Muscle layer of duodenum (tissue), 2 donors: ENCODE data around the gene GPR137B.
"Not testable (repeated sequence)": the region's sequence is repeated elsewhere in the genome, so short reads cannot be mapped to it uniquely, and the experiment has no call there.

ENCODE experiments used
- H3K27ac ChIP-seq: one replicate; pipeline ENCODE4 v1.7.0; 2013; ENCODE audit warnings: mild to moderate bottlenecking, low read length
- H3K27me3 ChIP-seq: one replicate; pipeline ENCODE4 v1.7.0; 2013; ENCODE audit warnings: low read depth, mild to moderate bottlenecking, control low read depth, low read length
- H3K36me3 ChIP-seq, 2 donors: one replicate each; pipeline ENCODE4 v1.7.0; 2013; ENCODE audit warnings: low read length in 2 of 2, control low read depth in 1 of 2, mild to moderate bottlenecking in 1 of 2; ENCODE audit not compliant: insufficient read depth in 2 of 2, control insufficient read depth in 1 of 2
- H3K4me1 ChIP-seq, 2 donors: one replicate each; pipeline ENCODE4 v1.7.0; 2013; ENCODE audit warnings: low read length in 2 of 2, mild to moderate bottlenecking in 2 of 2, control low read depth in 1 of 2, moderate library complexity in 1 of 2; ENCODE audit not compliant: insufficient read depth in 2 of 2, control insufficient read depth in 1 of 2
- H3K4me3 ChIP-seq, 2 donors: one replicate each; pipeline ENCODE4 v1.7.0; 2013; ENCODE audit warnings: low read length in 2 of 2, low read depth in 1 of 2, mild to moderate bottlenecking in 1 of 2
- H3K9me3 ChIP-seq, 2 donors: one replicate each; pipeline ENCODE4 v1.7.0; 2013; ENCODE audit warnings: low read length in 2 of 2, control low read depth in 1 of 2, mild to moderate bottlenecking in 1 of 2; ENCODE audit not compliant: control insufficient read depth in 1 of 2
- donor health status: healthy.

GPR137B gene

DNA sequence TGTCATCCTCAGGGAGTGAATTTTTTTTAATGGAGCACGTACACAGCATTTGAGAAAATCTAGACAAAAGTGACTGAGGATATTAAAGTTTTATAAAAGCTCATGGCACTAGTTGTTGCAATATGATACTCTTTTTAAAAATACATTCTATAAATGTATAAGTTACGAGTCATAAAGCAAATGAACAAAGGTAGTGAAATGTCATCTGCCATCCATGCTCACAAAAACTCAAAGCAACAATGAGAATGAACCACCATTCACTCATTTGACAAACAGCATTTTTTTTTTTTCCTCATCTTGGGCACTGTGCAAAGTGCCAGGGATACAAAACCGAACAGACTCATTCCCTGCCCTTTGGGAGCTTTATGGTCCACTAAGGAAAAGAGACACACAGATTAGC is 38.7 kb downstream of the GPR137B start:
- no peaks in the 10 kb centered on the region for H3K4me1 ChIP-seq
- peaks cover 14% of the 10 kb centered on the region in 2 donors for H3K36me3 ChIP-seq

DNA sequence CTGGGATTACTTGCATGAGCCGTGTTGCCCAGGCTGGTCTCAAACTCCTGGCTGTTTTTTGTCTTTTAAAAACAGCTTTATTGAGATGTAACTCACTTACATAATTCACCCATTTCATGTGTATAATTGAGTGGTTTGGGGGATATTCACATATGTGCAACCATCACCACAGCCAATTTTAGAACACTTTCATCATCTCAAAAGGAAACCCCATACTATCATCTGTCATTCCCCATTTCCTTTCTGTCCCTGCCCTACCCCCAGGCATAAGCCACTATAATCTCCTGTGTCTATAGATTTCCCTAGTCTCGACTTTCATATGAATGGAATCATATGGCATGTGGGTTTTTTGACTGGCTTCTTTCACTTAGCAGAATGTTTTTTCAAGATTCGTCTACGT is 43.3 kb downstream of the GPR137B start:
- Histone ChIP-seq H3K27me3 (no peaks in the 10 kb centered on the region), H3K9me3 (no peaks in the 10 kb centered on the region), H3K36me3 (peaks cover 8 to 14% of the 10 kb centered on the region in 2 donors), H3K27ac (no peak overlapping the region), H3K4me3 (no peak overlapping the region), H3K4me1 (no peaks in the 10 kb centered on the region)

More for the DNA sequence above, 38.7 kb downstream of the GPR137B start:
- H3K27ac ChIP-seq, result no peak overlapping the region
- H3K9me3 ChIP-seq, result no peaks in the 10 kb centered on the region
- H3K4me3 ChIP-seq, result no peak overlapping the region
- H3K27me3 ChIP-seq, result no peaks in the 10 kb centered on the region

DNA sequence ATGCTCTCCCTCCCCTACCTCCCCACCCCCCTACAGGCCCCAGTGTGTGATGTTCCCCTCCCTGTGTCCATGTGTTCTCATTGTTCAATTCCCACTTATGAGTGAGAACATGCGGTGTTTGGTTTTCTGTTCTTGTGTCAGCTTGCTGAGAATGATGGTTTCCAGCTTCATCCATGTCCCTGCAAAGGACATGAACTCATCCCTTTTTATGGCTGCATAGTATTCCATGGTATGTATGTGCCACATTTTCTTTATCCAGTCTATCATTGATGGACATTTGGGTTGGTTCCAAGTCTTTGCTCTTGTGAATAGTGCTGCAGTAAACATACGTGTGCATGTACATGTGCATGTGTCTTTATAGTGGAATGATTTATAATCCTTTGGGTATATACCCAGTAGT is 44.1 kb downstream of the GPR137B start:
- H3K36me3 ChIP-seq, result peaks cover 5 to 10% of the 10 kb centered on the region in 2 donors
- H3K4me3 ChIP-seq, result not testable (repeated sequence)

DNA sequence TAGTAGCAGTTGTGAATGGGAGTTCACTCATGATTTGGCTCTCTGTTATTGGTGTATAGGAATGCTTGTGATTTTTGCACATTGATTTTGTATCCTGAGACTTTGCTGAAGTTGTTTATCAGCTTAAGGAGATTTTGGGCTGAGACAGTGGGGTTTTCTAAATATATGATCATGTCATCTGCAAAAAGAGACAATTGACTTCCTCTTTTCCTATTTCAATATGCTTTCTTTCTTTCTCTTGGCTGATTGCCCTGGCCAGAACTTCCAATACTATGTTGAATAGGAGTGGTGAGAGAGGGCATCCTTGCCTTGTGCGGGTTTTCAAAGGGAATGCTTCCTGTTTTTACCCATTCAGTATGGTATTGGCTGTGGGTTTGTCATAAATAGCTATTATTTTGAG is 45.7 kb downstream of the GPR137B start:
- not testable (repeated sequence) for H3K36me3 ChIP-seq, H3K9me3 ChIP-seq, H3K4me3 ChIP-seq, H3K4me1 ChIP-seq, H3K27me3 ChIP-seq, H3K27ac ChIP-seq

More for the DNA sequence above, 44.1 kb downstream of the GPR137B start:
- not testable (repeated sequence) for H3K27ac ChIP-seq, H3K4me1 ChIP-seq, H3K27me3 ChIP-seq, H3K9me3 ChIP-seq

DNA sequence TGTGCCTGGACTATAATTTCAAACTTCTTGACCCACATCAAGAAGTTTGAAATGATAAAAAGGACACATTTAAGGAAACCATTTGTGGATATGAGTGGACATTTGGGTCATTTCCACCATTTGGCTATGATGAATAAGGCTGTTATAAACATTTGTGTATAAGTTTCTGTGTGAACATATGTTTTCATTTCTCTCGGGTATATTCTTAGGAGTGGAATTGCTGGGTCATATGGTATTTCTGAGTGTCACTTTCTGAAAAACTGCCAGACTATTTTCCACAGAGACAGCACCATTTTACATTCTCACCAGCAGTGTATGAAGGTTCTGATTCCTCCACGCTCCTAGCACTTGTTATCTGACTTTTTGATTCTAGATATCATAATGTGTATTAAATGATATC is 50.8 kb downstream of the GPR137B start:
- peaks cover 4 to 33% of the 10 kb centered on the region in 2 donors for H3K36me3 ChIP-seq
- no peak overlapping the region for H3K27ac ChIP-seq
- H3K9me3 ChIP-seq, result peaks cover 0 to 16% of the 10 kb centered on the region in 2 donors
- H3K27me3 ChIP-seq, result no peaks in the 10 kb centered on the region
- no peak overlapping the region for H3K4me3 ChIP-seq
- H3K4me1 ChIP-seq, result no peaks in the 10 kb centered on the region

DNA sequence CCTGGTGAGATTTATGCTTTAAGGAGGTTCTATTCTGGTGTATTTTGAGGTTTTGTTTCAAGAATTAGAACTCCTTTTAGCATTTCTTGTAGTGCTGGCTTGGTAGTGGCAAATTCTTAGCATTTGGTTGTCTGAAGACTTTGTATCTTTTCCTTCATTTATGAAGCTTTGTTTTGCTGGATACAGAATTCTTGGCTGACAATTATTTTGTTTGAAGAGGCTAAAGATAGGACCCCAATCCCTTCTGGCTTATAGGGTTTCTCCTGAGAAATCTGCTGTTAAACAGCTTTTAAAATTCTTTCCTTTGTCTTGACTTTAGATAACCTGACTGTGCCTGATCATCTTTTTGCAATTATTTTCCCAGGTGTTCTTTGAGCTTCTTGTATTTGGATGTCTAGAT is 58.6 kb downstream of the GPR137B start:
- H3K27ac ChIP-seq, result no peak overlapping the region
- no peaks in the 10 kb centered on the region for H3K27me3 ChIP-seq
- H3K4me1 ChIP-seq, result no peaks in the 10 kb centered on the region
- peaks cover 9 to 31% of the 10 kb centered on the region in 2 donors for H3K9me3 ChIP-seq
- peak overlapping the region in 1 of 2 donors; percentile 28 for H3K4me3 ChIP-seq
- H3K36me3 ChIP-seq, result peaks cover 10 to 40% of the 10 kb centered on the region in 2 donors

DNA sequence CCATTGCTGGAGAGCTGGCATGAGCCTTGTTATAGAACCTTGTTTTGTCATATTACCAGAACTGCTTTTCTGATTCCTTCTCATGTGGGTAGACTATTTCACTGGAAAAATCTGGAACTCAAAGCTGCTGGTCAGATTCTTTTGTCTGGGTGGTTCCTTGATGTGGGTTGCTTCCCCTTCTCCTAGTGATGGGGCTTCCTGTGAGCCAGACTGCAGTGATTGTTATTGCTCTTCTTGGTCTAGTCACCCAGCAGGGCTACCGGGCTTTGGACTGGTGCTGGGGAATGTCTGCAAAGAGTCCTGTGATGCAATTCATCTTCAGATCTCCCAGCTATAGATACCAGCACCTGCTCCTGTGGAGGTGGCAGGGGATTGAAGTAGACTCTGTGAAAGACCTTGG is 59.4 kb downstream of the GPR137B start:
- Histone ChIP-seq H3K36me3 (peaks cover 10 to 44% of the 10 kb centered on the region in 2 donors), H3K9me3 (peaks cover 9 to 30% of the 10 kb centered on the region in 2 donors), H3K4me3 (no peak overlapping the region), H3K4me1 (no peaks in the 10 kb centered on the region), H3K27me3 (no peaks in the 10 kb centered on the region), H3K27ac (no peak overlapping the region)

DNA sequence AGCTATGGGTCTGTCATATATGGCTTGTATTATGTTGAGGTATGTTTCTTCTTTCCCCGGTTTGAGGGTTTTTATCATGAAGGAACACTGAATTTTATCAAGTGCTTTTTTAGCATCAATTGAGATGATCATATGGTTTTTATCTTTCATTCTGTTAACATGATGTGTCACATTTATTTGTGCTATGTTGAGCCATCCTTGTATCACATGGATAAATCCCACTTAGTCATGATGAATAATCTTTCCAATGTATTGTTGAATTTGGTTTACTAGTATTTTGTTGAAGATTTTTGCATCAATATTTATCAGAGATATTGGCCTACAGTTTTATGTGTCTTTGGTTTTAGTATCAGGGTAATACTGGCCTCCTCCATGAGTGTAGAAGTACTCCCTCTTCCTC is 61.7 kb downstream of the GPR137B start:
- H3K36me3 ChIP-seq, result peaks cover 10 to 37% of the 10 kb centered on the region in 2 donors
- no peaks in the 10 kb centered on the region for H3K27me3 ChIP-seq
- no peak overlapping the region for H3K27ac ChIP-seq
- peaks cover 9 to 20% of the 10 kb centered on the region in 2 donors for H3K9me3 ChIP-seq
- no peak overlapping the region for H3K4me3 ChIP-seq
- H3K4me1 ChIP-seq, result no peaks in the 10 kb centered on the region

DNA sequence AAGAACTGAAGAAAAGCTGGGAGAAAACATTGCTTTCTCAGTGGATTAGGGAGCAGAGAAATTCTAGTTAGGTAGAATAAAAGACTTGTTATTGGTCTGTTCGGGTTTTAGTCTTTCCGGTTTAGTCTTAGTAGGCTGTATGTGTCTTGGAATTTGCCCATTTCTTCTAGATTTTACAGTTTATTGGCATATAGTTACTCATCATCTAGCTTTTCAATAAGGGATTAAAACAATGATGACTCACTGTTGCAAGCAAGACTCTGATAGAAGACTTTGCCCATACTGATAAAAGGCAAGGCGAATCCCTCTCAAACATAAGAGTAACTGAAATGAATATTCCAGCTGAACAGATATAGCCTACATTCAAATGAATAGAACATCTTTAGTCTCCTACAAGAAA is 62.3 kb downstream of the GPR137B start:
- peaks cover 10 to 37% of the 10 kb centered on the region in 2 donors for H3K36me3 ChIP-seq
- H3K9me3 ChIP-seq, result peaks cover 9 to 20% of the 10 kb centered on the region in 2 donors
- no peak overlapping the region for H3K27ac ChIP-seq
- H3K27me3 ChIP-seq, result no peaks in the 10 kb centered on the region
- H3K4me3 ChIP-seq, result no peak overlapping the region
- no peaks in the 10 kb centered on the region for H3K4me1 ChIP-seq

DNA sequence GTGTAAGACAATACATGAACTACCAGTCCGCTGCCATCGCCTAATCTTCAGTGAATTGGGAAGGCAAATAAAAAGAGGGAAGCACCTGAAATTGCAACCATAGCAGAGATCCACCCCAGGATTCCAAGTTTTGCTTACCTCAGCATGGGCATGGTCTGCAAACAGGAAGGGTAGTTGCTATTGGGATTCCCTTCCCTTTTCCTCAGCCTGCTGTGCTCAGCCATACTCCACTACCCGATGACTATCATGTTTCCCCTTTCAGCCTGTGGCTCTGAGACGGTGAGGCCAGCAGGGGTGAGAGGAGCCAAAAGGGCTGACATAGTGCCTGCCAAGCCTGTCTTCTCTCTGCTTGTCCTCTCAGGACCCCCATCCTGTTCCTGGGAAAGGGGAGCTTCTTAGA is 64.2 kb downstream of the GPR137B start:
- Histone ChIP-seq H3K27me3 (no peaks in the 10 kb centered on the region), H3K4me1 (no peaks in the 10 kb centered on the region), H3K4me3 (no peak overlapping the region), H3K9me3 (peaks cover 7 to 8% of the 10 kb centered on the region in 2 donors), H3K36me3 (peaks cover 10 to 22% of the 10 kb centered on the region in 2 donors), H3K27ac (peak overlapping the region; percentile 3)

DNA sequence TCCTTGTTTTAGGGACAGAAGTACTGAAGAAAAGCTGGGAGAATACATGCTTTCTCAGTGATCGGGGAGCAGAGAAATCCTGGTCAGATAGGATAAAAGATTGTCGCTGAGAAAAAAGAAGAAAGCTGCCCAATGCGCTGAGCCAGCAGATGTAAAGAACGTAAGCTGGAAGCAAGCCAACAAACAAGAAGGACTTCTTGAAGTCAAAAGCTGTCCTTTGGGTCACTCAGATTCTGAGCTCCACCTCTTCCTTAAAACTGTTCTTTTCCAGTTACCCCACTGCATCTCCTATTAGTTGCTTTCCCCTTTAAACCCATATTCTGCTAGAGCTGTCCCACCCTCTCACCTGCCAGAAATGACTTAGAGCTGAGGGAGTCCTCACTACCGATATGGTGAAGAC is 64.8 kb downstream of the GPR137B start:
- Histone ChIP-seq H3K4me3 (no peak overlapping the region), H3K27me3 (no peaks in the 10 kb centered on the region), H3K27ac (peak overlapping the region; percentile 3), H3K36me3 (peaks cover 8 to 20% of the 10 kb centered on the region in 2 donors), H3K4me1 (no peaks in the 10 kb centered on the region), H3K9me3 (peaks cover 2% of the 10 kb centered on the region in 2 donors)

DNA sequence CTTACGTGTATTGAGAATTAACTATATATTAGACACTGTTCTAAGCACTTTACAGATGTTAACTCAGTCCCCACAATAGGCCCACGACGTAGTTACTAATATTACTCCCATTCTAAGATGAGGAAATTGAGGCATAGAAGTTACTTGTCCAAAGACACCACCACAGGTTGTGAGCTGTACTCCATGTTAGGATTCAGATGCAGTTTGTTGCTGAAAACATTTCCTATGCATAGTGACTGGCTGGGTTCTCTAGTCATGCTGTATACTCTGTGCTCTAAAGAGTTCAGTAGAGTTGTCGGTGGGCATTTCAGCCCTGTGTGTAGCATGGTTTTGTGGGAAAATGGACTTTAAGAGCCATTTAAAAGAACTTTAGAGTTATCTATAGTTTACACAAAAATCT is 65.2 kb downstream of the GPR137B start:
- Histone ChIP-seq H3K9me3 (no peaks in the 10 kb centered on the region), H3K27ac (no peak overlapping the region), H3K4me1 (no peaks in the 10 kb centered on the region), H3K27me3 (no peaks in the 10 kb centered on the region), H3K4me3 (no peak overlapping the region), H3K36me3 (peaks cover 5 to 20% of the 10 kb centered on the region in 2 donors)
